Measurements from ENCODE around the gene CALN1. TPM values are rescaled to one million over a fixed set of nuclear protein-coding genes. Genes with fewer than 3 reads are reported as not detected.

The CALN1 gene
- total RNA-seq, 2 donors from 2014 or later = 1.1 to 1.2 TPM

- Histone ChIP-seq H3K4me3 (no peak overlapping the region), H3K36me3 (no peaks in the 10 kb centered on the region), H3K27ac (no peak overlapping the region), H3K27me3 (replicated peaks; ENCODE audit: insufficient read depth) (no peaks in the 10 kb centered on the region), H3K9me3 (no peaks in the 10 kb centered on the region), H3K4me1 (replicated peaks) (no peaks in the 10 kb centered on the region)
- DNase-seq (ENCODE audit: low spot score) = no peak
- intact Hi-C loops (cut with DNase I) = no loop called here
- 59% methylated on average over 2 of the region's 2 CpGs for WGBS
- TF ChIP-seq CTCF (IDR thresholded peaks at IDR 0.05) (no peak), POLR2AphosphoS5 (IDR thresholded peaks at IDR 0.05) (no peak), POLR2A (IDR thresholded peaks at IDR 0.05) (no peak)
Measured at GRCh38 chr7:71768450-71768849, 643.7 kb downstream of the CALN1 start.

DNA sequence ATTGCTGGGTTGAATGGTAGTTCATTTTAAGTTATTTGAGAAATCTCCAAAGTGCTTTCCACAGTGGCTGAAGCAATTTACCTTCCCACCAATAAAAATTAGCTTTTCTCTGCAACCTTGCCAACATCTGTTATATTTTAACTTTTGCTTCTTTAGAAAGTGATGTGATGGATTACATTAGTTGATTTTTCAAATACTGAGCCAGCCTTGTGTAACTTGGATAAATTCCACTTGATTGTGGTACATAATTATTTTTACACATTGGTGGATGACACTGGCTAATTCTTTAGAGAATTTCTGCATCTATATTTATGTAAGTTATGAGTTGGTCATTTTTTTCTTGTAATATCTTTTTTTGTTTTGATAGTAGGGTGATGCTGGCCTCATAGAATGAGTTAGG is 646.1 kb downstream of the CALN1 start:
- H3K27me3 ChIP-seq (replicated peaks; ENCODE audit: insufficient read depth) = no peaks in the 10 kb centered on the region
- no peaks in the 10 kb centered on the region for H3K36me3 ChIP-seq
- no peaks in the 10 kb centered on the region for H3K9me3 ChIP-seq
- intact Hi-C loops (cut with DNase I) = no loop called here
- no peak overlapping the region for H3K4me3 ChIP-seq
- DNase-seq (ENCODE audit: low spot score) = no peak
- H3K4me1 ChIP-seq (replicated peaks) = no peaks in the 10 kb centered on the region
- no peak overlapping the region for H3K27ac ChIP-seq
- no peak for TF ChIP-seq POLR2AphosphoS5 (IDR thresholded peaks at IDR 0.05)
- no peak for TF ChIP-seq POLR2A (IDR thresholded peaks at IDR 0.05)
- TF ChIP-seq CTCF (IDR thresholded peaks at IDR 0.05) = no peak

DNA sequence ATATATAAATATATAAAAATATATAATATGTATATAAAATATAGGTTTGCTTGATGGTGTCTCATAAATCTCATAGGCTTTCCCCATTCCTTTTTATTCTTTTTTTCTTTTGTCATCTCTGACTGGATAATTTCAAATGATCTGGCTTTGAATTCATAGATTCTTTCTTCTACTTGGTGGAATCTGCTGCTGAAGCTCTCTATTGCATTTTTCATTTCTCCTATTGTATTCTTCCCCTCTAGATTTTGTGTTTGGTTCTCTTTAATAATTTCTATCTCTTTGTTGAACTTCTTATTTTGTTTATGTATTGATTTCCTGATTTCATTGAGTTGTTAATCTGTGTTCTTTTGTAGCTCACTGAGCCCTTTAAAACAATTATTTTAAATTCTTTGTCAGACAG is 650.8 kb downstream of the CALN1 start:
- Histone ChIP-seq H3K9me3 (no peaks in the 10 kb centered on the region), H3K4me3 (no peak overlapping the region), H3K27ac (no peak overlapping the region), H3K27me3 (replicated peaks; ENCODE audit: insufficient read depth) (no peaks in the 10 kb centered on the region), H3K36me3 (no peaks in the 10 kb centered on the region), H3K4me1 (replicated peaks) (no peaks in the 10 kb centered on the region)
- intact Hi-C loops (cut with DNase I) = no loop called here
- no peak for TF ChIP-seq POLR2A (IDR thresholded peaks at IDR 0.05)
- no peak for TF ChIP-seq POLR2AphosphoS5 (IDR thresholded peaks at IDR 0.05)
- TF ChIP-seq CTCF (IDR thresholded peaks at IDR 0.05) = no peak
- no peak for DNase-seq (ENCODE audit: low spot score)

- DNase-seq (ENCODE audit: low spot score) = no peak
- Histone ChIP-seq H3K4me3 (no peak overlapping the region), H3K27ac (no peak overlapping the region), H3K4me1 (replicated peaks) (no peaks in the 10 kb centered on the region), H3K9me3 (no peaks in the 10 kb centered on the region), H3K36me3 (no peaks in the 10 kb centered on the region), H3K27me3 (replicated peaks; ENCODE audit: insufficient read depth) (peaks cover 5% of the 10 kb centered on the region)
- intact Hi-C loops (cut with DNase I) = loop anchor here (10.0 kb wide), 1 partner anchor 740 kb away; no protein-coding TSS in a partner anchor
- no peak for TF ChIP-seq POLR2AphosphoS5 (IDR thresholded peaks at IDR 0.05)
- TF ChIP-seq CTCF (IDR thresholded peaks at IDR 0.05) = no peak
- no peak for TF ChIP-seq POLR2A (IDR thresholded peaks at IDR 0.05)
- 96% methylated on average over 4 of the region's 4 CpGs for WGBS
Measured at GRCh38 chr7:71754828-71755227, 657.3 kb downstream of the CALN1 start.

DNA sequence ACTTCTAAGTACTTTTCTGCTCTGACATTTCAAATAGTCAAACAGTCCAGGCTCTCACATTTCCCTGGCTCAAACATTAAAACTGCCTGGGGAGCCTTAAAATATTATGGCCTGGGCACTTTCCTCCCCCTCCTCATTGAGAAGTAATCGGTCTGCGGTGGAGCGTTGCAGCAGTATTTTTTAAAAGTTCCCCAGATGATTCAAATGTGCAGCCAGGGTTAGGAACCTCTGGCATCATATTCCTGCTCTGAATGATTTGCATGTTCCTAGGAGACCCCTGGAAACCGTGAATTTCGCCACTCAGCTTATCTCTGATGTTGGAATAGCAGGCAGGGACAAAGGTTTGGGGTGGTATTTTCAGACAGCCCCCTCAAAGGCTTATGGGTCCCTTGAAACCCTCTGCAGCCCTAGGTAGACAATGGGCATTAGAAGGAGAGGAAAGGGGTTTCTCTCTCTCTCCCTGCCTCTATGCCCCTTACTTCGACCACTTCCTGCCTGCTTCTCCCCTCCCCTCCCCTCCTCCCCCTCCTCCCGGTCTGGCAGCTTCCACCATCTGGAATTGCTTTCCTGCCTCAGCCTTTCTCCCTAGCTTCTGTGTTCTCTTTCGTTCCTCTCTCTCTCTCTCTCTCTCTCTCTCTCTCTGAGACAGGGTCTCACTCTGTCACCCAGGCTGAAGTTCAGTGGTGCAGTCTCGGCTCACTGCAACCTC is 658.0 kb downstream of the CALN1 start:
- TF ChIP-seq POLR2AphosphoS5 (IDR thresholded peaks at IDR 0.05) (no peak), POLR2A (IDR thresholded peaks at IDR 0.05) (no peak), CTCF (IDR thresholded peaks at IDR 0.05) (no peak)
- H3K36me3 ChIP-seq = no peaks in the 10 kb centered on the region
- H3K4me3 ChIP-seq = no peak overlapping the region
- 29% methylated on average over 9 of the region's 9 CpGs for WGBS
- H3K4me1 ChIP-seq (replicated peaks) = no peaks in the 10 kb centered on the region
- no peak overlapping the region for H3K27ac ChIP-seq
- H3K27me3 ChIP-seq (replicated peaks; ENCODE audit: insufficient read depth) = peaks cover 5% of the 10 kb centered on the region
- H3K9me3 ChIP-seq = no peaks in the 10 kb centered on the region
- no peak for DNase-seq (ENCODE audit: low spot score)
- intact Hi-C loops (cut with DNase I) = loop anchor here (10.0 kb wide), 1 partner anchor 741 kb away; no protein-coding TSS in a partner anchor

Measured in prostate gland (tissue), 2 donors.